ENCODE measurements around the gene NUCB2.

DNA sequence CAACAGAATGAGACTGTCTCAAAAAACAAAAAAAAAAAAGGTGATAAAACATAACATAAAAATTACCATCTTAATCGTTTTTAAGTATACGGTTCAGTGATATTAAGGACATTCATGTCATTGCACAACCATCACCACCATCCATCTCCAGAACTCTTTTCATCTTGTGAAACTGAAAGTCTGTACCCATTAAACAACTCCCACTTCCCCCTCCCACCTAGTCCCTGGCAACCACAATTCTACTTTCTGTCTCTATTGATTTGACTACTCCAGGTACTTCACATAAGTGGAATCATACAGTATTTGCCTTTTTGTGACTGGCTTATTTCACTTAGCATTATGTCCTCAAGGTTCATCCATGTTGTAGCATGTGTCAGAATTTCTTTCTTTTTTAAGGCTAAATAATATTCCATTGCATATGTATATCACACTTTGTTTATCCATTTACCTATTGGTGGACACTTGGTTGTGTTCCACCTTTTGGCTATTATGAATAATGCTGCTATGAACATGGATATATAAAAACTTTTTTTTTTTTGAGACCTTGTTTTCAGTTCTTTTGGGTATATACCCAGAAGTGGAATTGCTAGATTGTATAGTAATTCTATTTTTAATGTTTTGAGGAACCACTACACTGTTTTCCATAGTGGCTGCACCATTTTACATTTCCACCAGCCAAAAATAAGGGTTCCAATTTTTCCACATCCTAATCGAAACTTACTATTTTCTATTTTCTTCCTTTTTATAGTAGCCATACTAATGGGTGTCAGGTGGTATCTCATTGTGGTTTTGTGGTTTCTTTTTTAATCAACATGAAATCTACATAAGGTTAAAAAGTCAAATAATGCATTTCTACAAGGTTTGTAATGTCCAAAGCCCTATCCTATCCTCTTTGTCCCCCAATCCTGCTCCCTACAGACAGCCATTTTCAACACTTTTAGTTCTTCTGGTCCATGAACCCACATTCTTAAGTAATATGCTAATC is 45.4 kb upstream of the NUCB2 start:
- TF ChIP-seq, protein P1, sequence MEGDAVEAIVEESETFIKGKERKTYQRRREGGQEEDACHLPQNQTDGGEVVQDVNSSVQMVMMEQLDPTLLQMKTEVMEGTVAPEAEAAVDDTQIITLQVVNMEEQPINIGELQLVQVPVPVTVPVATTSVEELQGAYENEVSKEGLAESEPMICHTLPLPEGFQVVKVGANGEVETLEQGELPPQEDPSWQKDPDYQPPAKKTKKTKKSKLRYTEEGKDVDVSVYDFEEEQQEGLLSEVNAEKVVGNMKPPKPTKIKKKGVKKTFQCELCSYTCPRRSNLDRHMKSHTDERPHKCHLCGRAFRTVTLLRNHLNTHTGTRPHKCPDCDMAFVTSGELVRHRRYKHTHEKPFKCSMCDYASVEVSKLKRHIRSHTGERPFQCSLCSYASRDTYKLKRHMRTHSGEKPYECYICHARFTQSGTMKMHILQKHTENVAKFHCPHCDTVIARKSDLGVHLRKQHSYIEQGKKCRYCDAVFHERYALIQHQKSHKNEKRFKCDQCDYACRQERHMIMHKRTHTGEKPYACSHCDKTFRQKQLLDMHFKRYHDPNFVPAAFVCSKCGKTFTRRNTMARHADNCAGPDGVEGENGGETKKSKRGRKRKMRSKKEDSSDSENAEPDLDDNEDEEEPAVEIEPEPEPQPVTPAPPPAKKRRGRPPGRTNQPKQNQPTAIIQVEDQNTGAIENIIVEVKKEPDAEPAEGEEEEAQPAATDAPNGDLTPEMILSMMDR (conservative IDR thresholded peaks at IDR 0.05; ENCODE audit: low read depth, low read length), result no peak
- no peak for TF ChIP-seq EZH2 (IDR thresholded peaks at IDR 0.05; ENCODE audit: borderline replicate concordance, low read depth, low read length, poor library complexity, severe bottlenecking)
